NCI-H1048 (cell line): ENCODE data around the gene MMP11.

ENCODE experiments used
- DNase-seq: peaks from one replicate; lab custom pipeline; 2025; lab: John Stamatoyannopoulos, UW

MMP11 gene

GRCh38 chr22:23831781-23832180 is 59.1 kb downstream of the MMP11 start:
- DNase-seq = no peak

GRCh38 chr22:23832226-23833016 is 59.8 kb downstream of the MMP11 start:
- DNase-seq = no peak

GRCh38 chr22:23833017-23833751 is 60.5 kb downstream of the MMP11 start:
- DNase-seq = no peak
